Measurements from ENCODE around the gene HTT-AS.

GRCh38 chr4:3035674-3036073 lies 38.7 kb downstream of the HTT-AS start:
- no peak for TF ChIP-seq CTCF (IDR thresholded peaks at IDR 0.05)
- TF ChIP-seq POLR2A (IDR thresholded peaks at IDR 0.05) = no peak

All from body of pancreas (tissue), 4 donors.